Esophagus squamous epithelium (tissue), 5 donors: ENCODE results near the gene SLC25A13. TPM values are rescaled to one million over a fixed set of nuclear protein-coding genes. Genes with fewer than 3 reads are reported as not detected.
A peak's percentile ranks its signal among the peaks of the same experiment; 100 is the strongest.
"Not testable (repeated sequence)": the region's sequence is repeated elsewhere in the genome, so short reads cannot be mapped to it uniquely, and the experiment has no call there.

Experiments used
- DNase-seq: peaks from one replicate; lab custom pipeline; 2025; lab: John Stamatoyannopoulos, UW
- H3K27ac ChIP-seq, 4 donors: fragments of 200-600 bp; sonication (generic); one replicate each; pipeline ENCODE4 v1.5.1; 2016 to 2019; ENCODE audit warnings: mild to moderate bottlenecking in 1 of 4
- H3K27me3 ChIP-seq, 4 donors: fragments of 200-600 bp; sonication (generic); 1 replicate in 3 of 4; 2 replicates in 1 of 4; pipeline versions ENCODE4 v1.5.1 to v1.6.0; 2017 to 2021; ENCODE audit warnings: antibody characterized with exemption in 1 of 4
- H3K36me3 ChIP-seq, 3 donors: fragments of 200-600 bp; sonication (generic); one replicate each; pipeline ENCODE4 v1.5.1; 2016 to 2019
- H3K4me1 ChIP-seq, 3 donors: fragments of 200-600 bp; sonication (generic); one replicate each; pipeline ENCODE4 v1.5.1; 2017 to 2019
- H3K4me3 ChIP-seq, 4 donors: fragments of 200-600 bp; sonication (generic); 1 replicate in 3 of 4; 2 replicates in 1 of 4; pipeline ENCODE4 v1.5.1; 2016 to 2019; ENCODE audit warnings: mild to moderate bottlenecking in 2 of 4, moderate library complexity in 1 of 4
- H3K9me3 ChIP-seq, 3 donors: fragments of 200-600 bp; sonication (generic); one replicate each; pipeline ENCODE4 v1.5.1; 2016 to 2019
- CTCF ChIP-seq, 6 experiments: fragments of 450-650 bp in 4 of 6; fragments of 200-600 bp in 2 of 6; sonication (generic) in 2 of 6; IDR thresholded peaks; one replicate each; pipeline ENCODE4 v1.5.1; 2016 to 2019; ENCODE audit warnings: antibody characterized with exemption in 6 of 6, mild to moderate bottlenecking in 4 of 6, moderate library complexity in 4 of 6
- POLR2A ChIP-seq, 4 donors: fragments of 450-650 bp; IDR thresholded peaks; one replicate each; pipeline ENCODE4 v1.6.1; 2017; ENCODE audit warnings: antibody characterized with exemption in 4 of 4, mild to moderate bottlenecking in 4 of 4, moderate library complexity in 3 of 4
- WGBS, 2 donors: methylation state at CpG; one replicate each; pipeline ENCODE4 v1.1.5; 2018; 5-methylcytosine and 5-hydroxymethylcytosine counted together
- intact Hi-C: fragments of 100-400 bp; cut with DNase I; formaldehyde crosslinking; loops from one replicate; pipeline ENCODE4 v1.15.0; 2022
- total RNA-seq, 4 donors: library from RNA; depleted of rRNA; stranded (reverse); fragments of >200 nt; gene quantifications; one replicate each; pipeline ENCODE4 v1.1.0, GENCODE V29; 2016
- donor health status: DM: yes; HTN: yes; CAD: no.

The SLC25A13 gene
- total RNA-seq, 4 donors from 2014 or later, result 12.7 to 37.3 (median 23.0) TPM

- no peak for TF ChIP-seq CTCF (IDR thresholded peaks at IDR 0.05)
- no peak for TF ChIP-seq POLR2A (IDR thresholded peaks at IDR 0.05)
- H3K27ac ChIP-seq, result peak overlapping the region in 1 of 4 donors; percentile 40
- H3K27me3 ChIP-seq, result no peaks in the 10 kb centered on the region
- intact Hi-C loops, result no loop called here
- H3K36me3 ChIP-seq, result peaks cover 0 to 59% (median 0%) of the 10 kb centered on the region in 3 donors
- no peaks in the 10 kb centered on the region for H3K4me1 ChIP-seq
- WGBS, 2 donors, result 76 to 78% methylated on average over 5 of the region's 5 CpGs
- DNase-seq, result no peak
- H3K4me3 ChIP-seq, result no peak overlapping the region
- no peaks in the 10 kb centered on the region for H3K9me3 ChIP-seq
Observed at GRCh38 chr7:96169439-96169838, 152.5 kb downstream of the SLC25A13 start.

DNA sequence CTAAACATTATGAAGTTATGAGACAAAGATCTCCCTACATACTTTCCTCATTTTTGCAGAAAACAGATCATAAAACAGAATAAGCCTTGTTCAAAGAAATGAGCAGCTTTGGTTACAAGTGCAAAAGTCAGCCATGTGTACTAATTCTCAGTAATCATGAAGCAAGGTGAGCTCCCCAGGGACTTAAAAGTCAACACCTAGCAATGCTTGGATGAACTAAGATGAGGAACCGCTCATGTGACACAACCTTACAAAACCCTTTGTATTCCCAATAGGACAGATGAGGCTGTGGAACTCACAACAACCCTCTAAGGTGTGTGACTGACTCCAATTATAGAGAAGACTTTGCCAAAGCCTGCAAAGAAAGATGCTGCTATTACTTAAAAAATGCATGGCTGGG is 154.5 kb downstream of the SLC25A13 start:
- H3K4me1 ChIP-seq, result no peaks in the 10 kb centered on the region
- no peak for DNase-seq
- intact Hi-C loops, result no loop called here
- H3K27me3 ChIP-seq, result no peaks in the 10 kb centered on the region
- no peak overlapping the region for H3K27ac ChIP-seq
- no peak overlapping the region for H3K4me3 ChIP-seq
- no peak for TF ChIP-seq POLR2A (IDR thresholded peaks at IDR 0.05)
- TF ChIP-seq CTCF (IDR thresholded peaks at IDR 0.05), result no peak
- H3K36me3 ChIP-seq, result peaks cover 0 to 70% (median 0%) of the 10 kb centered on the region in 3 donors
- no peaks in the 10 kb centered on the region for H3K9me3 ChIP-seq
- WGBS, 2 donors, result 83 to 95% methylated on average over 1 of the region's 1 CpG

GRCh38 chr7:96161897-96162296 is 160.0 kb downstream of the SLC25A13 start:
- 48 to 67% methylated on average over 3 of the region's 3 CpGs for WGBS, 2 donors

GRCh38 chr7:96157856-96158255 is 164.0 kb downstream of the SLC25A13 start:
- WGBS, 2 donors, result 78 to 95% methylated on average over 1 of the region's 1 CpG
- Histone ChIP-seq H3K9me3 (no peaks in the 10 kb centered on the region), H3K36me3 (peaks cover 0 to 47% (median 0%) of the 10 kb centered on the region in 3 donors), H3K4me1 (no peaks in the 10 kb centered on the region), H3K4me3 (no peak overlapping the region), H3K27ac (no peak overlapping the region), H3K27me3 (no peaks in the 10 kb centered on the region)
- intact Hi-C loops, result no loop called here
- no peak for DNase-seq
- no peak for TF ChIP-seq POLR2A (IDR thresholded peaks at IDR 0.05)
- no peak for TF ChIP-seq CTCF (IDR thresholded peaks at IDR 0.05)

More at GRCh38 chr7:96161897-96162296, 160.0 kb downstream of the SLC25A13 start:
- Histone ChIP-seq H3K27me3 (no peaks in the 10 kb centered on the region), H3K4me1 (no peaks in the 10 kb centered on the region), H3K36me3 (peaks cover 0 to 59% (median 0%) of the 10 kb centered on the region in 3 donors), H3K4me3 (no peak overlapping the region), H3K9me3 (no peaks in the 10 kb centered on the region), H3K27ac (no peak overlapping the region)
- intact Hi-C loops, result no loop called here
- DNase-seq, result no peak
- TF ChIP-seq POLR2A (IDR thresholded peaks at IDR 0.05) (no peak), CTCF (IDR thresholded peaks at IDR 0.05) (no peak)

DNA sequence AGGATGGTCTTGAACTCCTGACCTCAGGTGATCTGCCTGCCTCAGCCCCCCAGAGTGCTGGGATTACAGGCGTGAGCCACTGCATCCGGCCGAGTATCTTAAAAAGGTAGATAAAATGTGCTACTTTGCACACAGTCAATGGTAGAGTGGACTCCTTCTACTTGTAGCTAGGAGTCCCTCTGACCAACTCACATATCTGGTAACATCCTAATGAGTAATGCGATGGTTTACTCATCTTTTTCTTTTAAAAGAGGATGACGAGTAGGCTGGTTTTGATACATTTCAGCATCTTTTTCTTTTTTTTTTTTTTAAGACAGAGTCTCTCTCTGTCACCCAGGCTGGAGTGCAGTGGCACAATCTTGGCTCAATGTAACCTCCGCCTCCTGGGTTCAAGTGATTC is 167.4 kb downstream of the SLC25A13 start:
- WGBS, 2 donors, result 86 to 94% methylated on average over 6 of the region's 6 CpGs
- H3K36me3 ChIP-seq, result peaks cover 0 to 56% (median 0%) of the 10 kb centered on the region in 3 donors
- H3K9me3 ChIP-seq, H3K4me1 ChIP-seq, intact Hi-C loops, H3K4me3 ChIP-seq, H3K27me3 ChIP-seq, H3K27ac ChIP-seq, DNase-seq: not testable (repeated sequence)

GRCh38 chr7:96152706-96153105 is 169.2 kb downstream of the SLC25A13 start:
- no peak overlapping the region for H3K27ac ChIP-seq
- intact Hi-C loops, result no loop called here
- H3K36me3 ChIP-seq, result peaks cover 0 to 57% (median 0%) of the 10 kb centered on the region in 3 donors
- TF ChIP-seq CTCF (IDR thresholded peaks at IDR 0.05), result no peak
- no peak for TF ChIP-seq POLR2A (IDR thresholded peaks at IDR 0.05)
- no peaks in the 10 kb centered on the region for H3K9me3 ChIP-seq
- H3K27me3 ChIP-seq, result no peaks in the 10 kb centered on the region
- 93 to 98% methylated on average over 5 of the region's 5 CpGs for WGBS, 2 donors
- H3K4me3 ChIP-seq, result no peak overlapping the region
- H3K4me1 ChIP-seq, result no peaks in the 10 kb centered on the region
- DNase-seq, result no peak
